SK-N-SH (cell line): ENCODE data around the gene HOXA2. TPM values are rescaled to one million over a fixed set of nuclear protein-coding genes. Genes with fewer than 3 reads are reported as not detected.
A peak's percentile ranks its signal among the peaks of the same experiment; 100 is the strongest.

Experiments used
- CTCF ChIA-PET: fragments of 300-600, 350-600 bp; formaldehyde crosslinking; extraction: SDS; loops from one replicate; lab custom pipeline; 2021; lab: Yijun Ruan, JAX
- POLR2A ChIA-PET: fragments of 350-600 bp; sonication (Branson Sonifier 250); formaldehyde crosslinking; extraction: SDS; loops from one replicate; lab custom pipeline; 2020; ENCODE audit warnings: antibody characterized with exemption, inconsistent platforms; lab: Yijun Ruan, JAX
- DNase-seq: peaks from one replicate; pipeline ENCODE4 v3.0.0; 2012
- H2AFZ ChIP-seq: fragments of 200-600 bp; sonication (generic); 2 replicates; pipeline ENCODE4 v1.8.1; 2016; ENCODE audit warnings: antibody characterized with exemption, mild to moderate bottlenecking, low read depth
- H3F3A ChIP-seq: fragments of 200-600 bp; sonication (generic); replicated peaks from 2 replicates; pipeline ENCODE3; 2016; ENCODE audit warnings: antibody characterized with exemption, mild to moderate bottlenecking; ENCODE audit not compliant: insufficient read depth
- H3K27ac ChIP-seq, 2 experiments: fragments of 200-500 bp in 1 of 2; fragments of 200-600 bp in 1 of 2; sonication (Bioruptor generic) in 1 of 2; sonication (generic), shearing (Covaris generic) in 1 of 2; 2 replicates each; pipeline versions ENCODE4 v1.5.1 to v1.6.1; 2014 to 2016; ENCODE audit warnings: low read depth in 2 of 2, inconsistent platforms in 1 of 2, low read length in 1 of 2, mild to moderate bottlenecking in 1 of 2, mixed read lengths in 1 of 2
- H3K27me3 ChIP-seq: fragments of 200-600 bp; sonication (generic), shearing (Covaris generic); 2 replicates; pipeline ENCODE4 v1.6.1; 2016; ENCODE audit warnings: mixed run types; ENCODE audit not compliant: insufficient read depth
- H3K36me3 ChIP-seq, 2 experiments: fragments of 200-500 bp in 1 of 2; fragments of 200-600 bp in 1 of 2; sonication (Bioruptor generic) in 1 of 2; sonication (generic) in 1 of 2; replicated peaks in 1 of 2; 2 replicates each; pipeline versions ENCODE3 to v1.5.1; 2014 to 2016; ENCODE audit warnings: low read length in 1 of 2, mild to moderate bottlenecking in 1 of 2; ENCODE audit not compliant: insufficient read depth in 2 of 2, control insufficient read depth in 1 of 2
- H3K4me1 ChIP-seq, 2 experiments: fragments of 200-500 bp in 1 of 2; fragments of 200-600 bp in 1 of 2; sonication (Bioruptor generic) in 1 of 2; sonication (generic), shearing (Covaris generic) in 1 of 2; 2 replicates each; pipeline versions ENCODE4 v1.5.1 to v1.6.1; 2014 to 2016; ENCODE audit warnings: low read depth in 1 of 2, low read length in 1 of 2, mixed run types in 1 of 2; ENCODE audit not compliant: insufficient read depth in 2 of 2, control insufficient read depth in 1 of 2
- H3K4me2 ChIP-seq: fragments of 200-600 bp; sonication (generic), shearing (Covaris generic); 2 replicates; pipeline ENCODE4 v1.6.1; 2017; ENCODE audit warnings: mixed run types
- H3K4me3 ChIP-seq, 2 experiments: fragments of 200-500 bp in 1 of 2; fragments of 200-600 bp in 1 of 2; sonication (Bioruptor generic) in 1 of 2; sonication (generic), shearing (Covaris generic) in 1 of 2; 2 replicates each; pipeline versions ENCODE4 v1.5.1 to v1.8.1; 2014 to 2016; ENCODE audit warnings: low read depth in 2 of 2, inconsistent platforms in 1 of 2, low read length in 1 of 2, mild to moderate bottlenecking in 1 of 2, mixed read lengths in 1 of 2, moderate library complexity in 1 of 2
- H3K79me2 ChIP-seq: fragments of 200-600 bp; sonication (generic); 2 replicates; pipeline ENCODE4 v1.8.1; 2017; ENCODE audit warnings: mild to moderate bottlenecking; ENCODE audit not compliant: insufficient read depth
- H3K9ac ChIP-seq: fragments of 200-600 bp; sonication (generic); 2 replicates; pipeline ENCODE4 v1.6.1; 2017; ENCODE audit warnings: mixed run types
- H3K9me2 ChIP-seq: fragments of 200-600 bp; sonication (generic); 2 replicates; pipeline ENCODE4 v1.6.1; 2017; ENCODE audit warnings: mixed run types
- H3K9me3 ChIP-seq: fragments of 200-600 bp; sonication (generic); 2 replicates; pipeline ENCODE4 v1.6.1; 2017; ENCODE audit warnings: mixed run types, mild to moderate bottlenecking, moderate library complexity
- H4K20me1 ChIP-seq: fragments of 200-600 bp; sonication (generic); 2 replicates; pipeline ENCODE4 v1.6.1; 2017; ENCODE audit warnings: mild to moderate bottlenecking, mixed run types; ENCODE audit not compliant: insufficient read depth
- ELF1 ChIP-seq: IDR thresholded peaks from 2 replicates; pipeline ENCODE4 v1.4.0; 2012
- FOSL2 ChIP-seq: IDR thresholded peaks from 2 replicates; pipeline ENCODE4 v1.4.0; 2012; ENCODE audit warnings: low read depth, mild to moderate bottlenecking, moderate library complexity, borderline replicate concordance
- JUND ChIP-seq: IDR thresholded peaks from 2 replicates; pipeline ENCODE4 v1.4.0; 2012
- MXI1 ChIP-seq: IDR thresholded peaks from 2 replicates; pipeline ENCODE4 v1.6.1; 2012; ENCODE audit warnings: mild to moderate bottlenecking, low read depth, low read length, improper control_type of control experiment
- NFIC ChIP-seq: IDR thresholded peaks from 2 replicates; pipeline ENCODE4 v1.4.0; 2012; ENCODE audit warnings: borderline replicate concordance
- YY1 ChIP-seq: IDR thresholded peaks from 2 replicates; pipeline ENCODE4 v1.4.0; 2012; ENCODE audit warnings: low read depth, mild to moderate bottlenecking
- WGBS: methylation state at CpG from one replicate; pipeline ENCODE4 v1.1.6; 2017; ENCODE audit warnings: low lambda C conversion rate; 5-methylcytosine and 5-hydroxymethylcytosine counted together
- polyA plus RNA-seq, 3 experiments: library from polyadenylated mRNA; depleted of rRNA; stranded (reverse); fragments of >200 nt; gene quantifications; 2 replicates each; pipeline ENCODE4 v1.2.3, GENCODE V29; 2012
- TF ChIP-seq, protein P1 (sequence below): fragments of 150-350 bp; IDR thresholded peaks from 2 replicates; pipeline ENCODE4 v1.6.1; 2017; ENCODE audit warnings: antibody characterized with exemption, low read length, low read depth, borderline replicate concordance
- TF ChIP-seq, protein P2 (sequence below): IDR thresholded peaks from 2 replicates; pipeline ENCODE4 v1.4.0; 2012; ENCODE audit warnings: low read depth, borderline replicate concordance

HOXA2 gene
- polyA plus RNA-seq, 1 of the 3 experiments (the other 2 are of a cell fraction) = not detected

DNA sequence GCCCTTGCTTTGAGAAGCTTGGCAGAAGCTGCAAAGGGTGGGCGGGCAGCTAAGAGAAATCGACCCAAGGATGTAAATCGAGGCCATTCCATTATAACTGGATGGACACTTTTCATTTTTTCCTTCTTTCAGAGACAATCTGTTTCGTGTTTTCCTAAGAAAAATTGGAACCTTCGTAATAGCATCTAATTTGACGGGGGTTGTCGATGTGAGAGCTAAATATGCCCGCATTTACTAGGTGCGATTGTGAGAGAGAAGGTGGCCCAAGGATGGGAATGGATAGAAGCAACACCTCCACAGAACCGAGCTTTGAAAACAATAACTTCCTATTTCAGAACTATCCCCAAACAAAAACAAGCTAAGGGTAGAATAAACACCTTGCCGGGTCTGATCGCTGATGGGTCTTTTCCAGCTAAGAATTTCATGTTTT, 28.9 kb upstream of the HOXA2 start:
- Histone ChIP-seq H3K4me2 (no peak overlapping the region), H3K36me3 (no peaks in the 10 kb centered on the region), H3K4me1 (peaks cover 0 to 4% of the 10 kb centered on the region in 2 experiments; a peak in 1 of 4 replicates), H3K9me3 (no peaks in the 10 kb centered on the region), H2AFZ (no peak overlapping the region), H3K79me2 (no peaks in the 10 kb centered on the region), H3K27me3 (peaks cover 88% of the 10 kb centered on the region), H3K9me2 (no peaks in the 10 kb centered on the region), H3K4me3 (peak overlapping the region in 1 of 2 experiments; percentile 37; a peak in 1 of 4 replicates), H3F3A (no peaks in the 10 kb centered on the region), H3K27ac (no peak overlapping the region), H4K20me1 (no peaks in the 10 kb centered on the region), H3K9ac (no peak overlapping the region)
- TF ChIP-seq NFIC = no peak
- TF ChIP-seq FOSL2 = no peak
- 16% methylated on average over 12 of the region's 12 CpGs for WGBS
- DNase-seq = no peak
- ChIA-PET POLR2A (interaction anchor here (0.6 kb wide), 1 partner anchor 13 kb away, joined by 3 read pairs; no protein-coding TSS in a partner anchor), CTCF (interaction anchor here (0.7 to 5.8 kb wide), 13 partner anchors 9 to 277 kb away, joined by 3 to 36 read pairs (median 4); partner anchors contain the start of gene HOXA5)

GRCh38 chr7:27130540-27131389, 28.3 kb upstream of the HOXA2 start, which contains the start of gene HOXA4:
HOXA4 (minus strand) TSS chr7:27130757; CDS start chr7:27130733, 24 bp downstream.
- H3K4me2 ChIP-seq = no peak within 1 kb of the TSS
- no peaks in the 10 kb centered on the region for H3K36me3 ChIP-seq
- 22% methylated on average over 62 of the region's 67 CpGs for WGBS
- no peak within 1 kb of the TSS; the same call in 1 of the 2 replicates for H2AFZ ChIP-seq
- H3K79me2 ChIP-seq = no peaks in the 10 kb centered on the region
- TF ChIP-seq JUND (no peak), ELF1 (peak; percentile 42; the same call in 1 of the 2 replicates), YY1 (no peak), MXI1 (no peak), NFIC (no peak)
- TF ChIP-seq, protein P1, sequence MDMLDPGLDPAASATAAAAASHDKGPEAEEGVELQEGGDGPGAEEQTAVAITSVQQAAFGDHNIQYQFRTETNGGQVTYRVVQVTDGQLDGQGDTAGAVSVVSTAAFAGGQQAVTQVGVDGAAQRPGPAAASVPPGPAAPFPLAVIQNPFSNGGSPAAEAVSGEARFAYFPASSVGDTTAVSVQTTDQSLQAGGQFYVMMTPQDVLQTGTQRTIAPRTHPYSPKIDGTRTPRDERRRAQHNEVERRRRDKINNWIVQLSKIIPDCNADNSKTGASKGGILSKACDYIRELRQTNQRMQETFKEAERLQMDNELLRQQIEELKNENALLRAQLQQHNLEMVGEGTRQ = 0 out of 2 replicates have a peak, but pooled peaks have one; percentile 14
- TF ChIP-seq, protein P2, sequence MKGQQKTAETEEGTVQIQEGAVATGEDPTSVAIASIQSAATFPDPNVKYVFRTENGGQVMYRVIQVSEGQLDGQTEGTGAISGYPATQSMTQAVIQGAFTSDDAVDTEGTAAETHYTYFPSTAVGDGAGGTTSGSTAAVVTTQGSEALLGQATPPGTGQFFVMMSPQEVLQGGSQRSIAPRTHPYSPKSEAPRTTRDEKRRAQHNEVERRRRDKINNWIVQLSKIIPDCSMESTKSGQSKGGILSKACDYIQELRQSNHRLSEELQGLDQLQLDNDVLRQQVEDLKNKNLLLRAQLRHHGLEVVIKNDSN = peak; percentile 91
- POLR2A ChIA-PET = interaction anchor here (0.6 kb wide), 1 partner anchor 14 kb away, joined by 3 read pairs; no protein-coding TSS in a partner anchor
- no peaks in the 10 kb centered on the region for H3K9me2 ChIP-seq
- peaks cover 0 to 4% of the 10 kb centered on the region in 2 experiments; a peak in 1 of 4 replicates for H3K4me1 ChIP-seq
- H3K27ac ChIP-seq = no peak within 1 kb of the TSS
- no peaks in the 10 kb centered on the region for H3F3A ChIP-seq
- H4K20me1 ChIP-seq = no peaks in the 10 kb centered on the region
- peak within 1 kb of the TSS; percentile 6 to 37; a peak in 2 of 4 replicates for H3K4me3 ChIP-seq
- CTCF ChIA-PET = interaction anchor here (0.7 to 5.8 kb wide), 9 partner anchors 10 to 276 kb away, joined by 3 to 36 read pairs (median 4); partner anchors contain the start of gene HOXA5
- DNase-seq = peak; percentile 82
- H3K9me3 ChIP-seq = no peaks in the 10 kb centered on the region
- peaks cover 88% of the 10 kb centered on the region for H3K27me3 ChIP-seq
- H3K9ac ChIP-seq = no peak within 1 kb of the TSS
